ENCODE data around the gene CYTL1.
"Not testable (repeated sequence)": the region's sequence is repeated elsewhere in the genome, so short reads cannot be mapped to it uniquely, and the experiment has no call there.

CYTL1 gene

GRCh38 chr4:5019274-5019673 lies at the start of gene CYTL1:
CYTL1 (minus strand) TSS chr4:5019458; CDS start chr4:5019445, 13 bp downstream.
- DNase-seq: no peak

GRCh38 chr4:5067908-5068307 lies 48.6 kb upstream of the CYTL1 start:
- DNase-seq: no peak

- DNase-seq: not testable (repeated sequence)
Measured at GRCh38 chr4:5066968-5067367, 47.7 kb upstream of the CYTL1 start.

GRCh38 chr4:5066101-5066500 lies 46.8 kb upstream of the CYTL1 start:
- no peak for DNase-seq

GRCh38 chr4:5055411-5055810 lies 36.2 kb upstream of the CYTL1 start:
- DNase-seq: no peak

GRCh38 chr4:5054532-5054931 lies 35.3 kb upstream of the CYTL1 start:
- no peak for DNase-seq

GRCh38 chr4:5052726-5053425 lies 33.6 kb upstream of the CYTL1 start:
- DNase-seq: no peak

- DNase-seq: no peak
Measured at GRCh38 chr4:5052204-5052702, 33.0 kb upstream of the CYTL1 start.

- no peak for DNase-seq
Measured at GRCh38 chr4:5051278-5052203, 32.3 kb upstream of the CYTL1 start, which contains the start of gene STK32B. STK32B (plus strand) TSS chr4:5051480.

GRCh38 chr4:5050520-5051277 lies 31.4 kb upstream of the CYTL1 start:
- DNase-seq: peak; percentile 38

GRCh38 chr4:5048721-5049120 lies 29.5 kb upstream of the CYTL1 start:
- no peak for DNase-seq

GRCh38 chr4:5045097-5045496 lies 25.8 kb upstream of the CYTL1 start:
- DNase-seq: no peak

GRCh38 chr4:5044341-5044740 lies 25.1 kb upstream of the CYTL1 start:
- no peak for DNase-seq

GRCh38 chr4:5043579-5043978 lies 24.3 kb upstream of the CYTL1 start:
- no peak for DNase-seq

GRCh38 chr4:5041699-5042098 lies 22.4 kb upstream of the CYTL1 start:
- DNase-seq: no peak

- DNase-seq: no peak
Measured at GRCh38 chr4:5040856-5041620, 21.8 kb upstream of the CYTL1 start.

- DNase-seq: no peak
Measured at GRCh38 chr4:5039800-5040199, 20.5 kb upstream of the CYTL1 start.

GRCh38 chr4:5037553-5038551 lies 18.6 kb upstream of the CYTL1 start:
- DNase-seq: no peak

GRCh38 chr4:5036239-5036638 lies 17.0 kb upstream of the CYTL1 start:
- DNase-seq: no peak

- no peak for DNase-seq
Measured at GRCh38 chr4:5034206-5034605, 14.9 kb upstream of the CYTL1 start.

GRCh38 chr4:5033281-5033841 lies 14.1 kb upstream of the CYTL1 start:
- no peak for DNase-seq

Measured in COR-L47 (cell line).